Measurements from ENCODE around the gene TMEM219.
"Not testable (repeated sequence)": the region's sequence is repeated elsewhere in the genome, so short reads cannot be mapped to it uniquely, and the experiment has no call there.

The TMEM219 gene

GRCh38 chr16:30009990-30010843 lies 48.3 kb downstream of the TMEM219 start:
- no peak overlapping the region for H3K27ac ChIP-seq (ENCODE audit: low read depth, low read length)
- no peaks in the 10 kb centered on the region for H3K27me3 ChIP-seq (ENCODE audit: low read length)
- peak overlapping the region; percentile 50 for H3K4me2 ChIP-seq (ENCODE audit: low read depth, low read length, poor library complexity, severe bottlenecking)
- H3K4me3 ChIP-seq (ENCODE audit: insufficient read depth, low read length, poor library complexity, severe bottlenecking) = no peak overlapping the region
- H2AFZ ChIP-seq (ENCODE audit: low read depth, low read length, severe bottlenecking) = no peak overlapping the region
- no peaks in the 10 kb centered on the region for H4K20me1 ChIP-seq (ENCODE audit: low read depth, low read length)
- no peaks in the 10 kb centered on the region for H3K79me2 ChIP-seq (ENCODE audit: insufficient read depth, low read length)
- H3F3A ChIP-seq (ENCODE audit: insufficient read depth) = no peaks in the 10 kb centered on the region
- H3K9me2 ChIP-seq (replicated peaks; ENCODE audit: insufficient read depth, low read length) = no peaks in the 10 kb centered on the region
- TF ChIP-seq, protein P1, sequence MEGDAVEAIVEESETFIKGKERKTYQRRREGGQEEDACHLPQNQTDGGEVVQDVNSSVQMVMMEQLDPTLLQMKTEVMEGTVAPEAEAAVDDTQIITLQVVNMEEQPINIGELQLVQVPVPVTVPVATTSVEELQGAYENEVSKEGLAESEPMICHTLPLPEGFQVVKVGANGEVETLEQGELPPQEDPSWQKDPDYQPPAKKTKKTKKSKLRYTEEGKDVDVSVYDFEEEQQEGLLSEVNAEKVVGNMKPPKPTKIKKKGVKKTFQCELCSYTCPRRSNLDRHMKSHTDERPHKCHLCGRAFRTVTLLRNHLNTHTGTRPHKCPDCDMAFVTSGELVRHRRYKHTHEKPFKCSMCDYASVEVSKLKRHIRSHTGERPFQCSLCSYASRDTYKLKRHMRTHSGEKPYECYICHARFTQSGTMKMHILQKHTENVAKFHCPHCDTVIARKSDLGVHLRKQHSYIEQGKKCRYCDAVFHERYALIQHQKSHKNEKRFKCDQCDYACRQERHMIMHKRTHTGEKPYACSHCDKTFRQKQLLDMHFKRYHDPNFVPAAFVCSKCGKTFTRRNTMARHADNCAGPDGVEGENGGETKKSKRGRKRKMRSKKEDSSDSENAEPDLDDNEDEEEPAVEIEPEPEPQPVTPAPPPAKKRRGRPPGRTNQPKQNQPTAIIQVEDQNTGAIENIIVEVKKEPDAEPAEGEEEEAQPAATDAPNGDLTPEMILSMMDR (IDR thresholded peaks at IDR 0.05; ENCODE audit: insufficient read depth, low read length, poor library complexity, severe bottlenecking) = no peak
- TF ChIP-seq EZH2phosphoT487 (conservative IDR thresholded peaks at IDR 0.05; ENCODE audit: low read length) = no peak
- peak overlapping the region; percentile 14; the same call in 1 of the 2 replicates for H3K9ac ChIP-seq (ENCODE audit: low read length)
- no peaks in the 10 kb centered on the region for H3K9me3 ChIP-seq (ENCODE audit: insufficient read depth, low read length)
- H3K36me3 ChIP-seq (ENCODE audit: low read length) = no peaks in the 10 kb centered on the region

- Histone ChIP-seq H3K79me2 (ENCODE audit: insufficient read depth, low read length) (no peaks in the 10 kb centered on the region), H3K27me3 (ENCODE audit: low read length) (no peaks in the 10 kb centered on the region), H3K27ac (ENCODE audit: low read depth, low read length) (no peak within 1 kb of the TSS), H3K4me3 (ENCODE audit: insufficient read depth, low read length, poor library complexity, severe bottlenecking) (no peak within 1 kb of the TSS), H2AFZ (ENCODE audit: low read depth, low read length, severe bottlenecking) (no peak within 1 kb of the TSS), H3K36me3 (ENCODE audit: low read length) (no peaks in the 10 kb centered on the region), H3F3A (ENCODE audit: insufficient read depth) (no peaks in the 10 kb centered on the region), H3K4me2 (ENCODE audit: low read depth, low read length, poor library complexity, severe bottlenecking) (peak within 1 kb of the TSS; percentile 50), H3K9me3 (ENCODE audit: insufficient read depth, low read length) (no peaks in the 10 kb centered on the region), H3K9me2 (replicated peaks; ENCODE audit: insufficient read depth, low read length) (no peaks in the 10 kb centered on the region), H3K9ac (ENCODE audit: low read length) (peak within 1 kb of the TSS; percentile 14; the same call in 1 of the 2 replicates), H4K20me1 (ENCODE audit: low read depth, low read length) (no peaks in the 10 kb centered on the region)
- TF ChIP-seq EZH2phosphoT487 (conservative IDR thresholded peaks at IDR 0.05; ENCODE audit: low read length) = no peak
- TF ChIP-seq, protein P1 (IDR thresholded peaks at IDR 0.05; ENCODE audit: insufficient read depth, low read length, poor library complexity, severe bottlenecking) = no peak
Observed at GRCh38 chr16:30010844-30011713, 49.2 kb downstream of the TMEM219 start, which contains the start of gene DOC2A. Gene DOC2A (minus strand): TSS chr16:30011027. CDS start chr16:30010222, 805 bp downstream.

GRCh38 chr16:30011714-30012504 lies 50.0 kb downstream of the TMEM219 start:
- Histone ChIP-seq H2AFZ (ENCODE audit: low read depth, low read length, severe bottlenecking) (no peak overlapping the region), H3K79me2 (ENCODE audit: insufficient read depth, low read length) (no peaks in the 10 kb centered on the region), H3K9me3 (ENCODE audit: insufficient read depth, low read length) (no peaks in the 10 kb centered on the region), H3K36me3 (ENCODE audit: low read length) (no peaks in the 10 kb centered on the region), H3K9ac (ENCODE audit: low read length) (no peak overlapping the region), H3K9me2 (replicated peaks; ENCODE audit: insufficient read depth, low read length) (no peaks in the 10 kb centered on the region), H3K4me3 (ENCODE audit: insufficient read depth, low read length, poor library complexity, severe bottlenecking) (no peak overlapping the region), H3K27me3 (ENCODE audit: low read length) (no peaks in the 10 kb centered on the region), H4K20me1 (ENCODE audit: low read depth, low read length) (no peaks in the 10 kb centered on the region), H3K27ac (ENCODE audit: low read depth, low read length) (no peak overlapping the region), H3F3A (ENCODE audit: insufficient read depth) (no peaks in the 10 kb centered on the region), H3K4me2 (ENCODE audit: low read depth, low read length, poor library complexity, severe bottlenecking) (no peak overlapping the region)
- TF ChIP-seq, protein P1 (IDR thresholded peaks at IDR 0.05; ENCODE audit: insufficient read depth, low read length, poor library complexity, severe bottlenecking) = no peak
- no peak for TF ChIP-seq EZH2phosphoT487 (conservative IDR thresholded peaks at IDR 0.05; ENCODE audit: low read length)

DNA sequence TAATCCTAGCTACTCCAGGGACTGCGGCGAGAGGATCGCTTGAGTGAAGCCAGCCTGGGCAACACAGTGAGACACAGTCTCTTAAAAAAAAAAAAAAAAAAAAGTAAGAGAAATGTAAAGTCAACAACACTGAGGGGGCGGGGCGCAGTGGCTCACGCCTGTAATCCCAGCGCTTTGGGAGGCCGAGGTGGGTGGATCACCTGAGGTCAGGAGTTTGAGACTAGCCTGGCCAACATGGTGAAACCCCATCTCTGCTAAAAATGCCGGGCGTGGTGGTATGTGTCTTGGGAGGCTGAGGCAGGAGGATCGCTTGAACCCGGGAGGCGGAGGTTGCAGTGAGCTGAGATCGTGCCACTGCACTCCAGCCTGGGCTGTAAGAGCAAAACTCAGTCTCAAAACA lies 50.7 kb downstream of the TMEM219 start:
- H3K9me2 ChIP-seq (replicated peaks; ENCODE audit: insufficient read depth, low read length); H3K4me2 ChIP-seq (ENCODE audit: low read depth, low read length, poor library complexity, severe bottlenecking); H4K20me1 ChIP-seq (ENCODE audit: low read depth, low read length); H3K79me2 ChIP-seq (ENCODE audit: insufficient read depth, low read length); H3K9me3 ChIP-seq (ENCODE audit: insufficient read depth, low read length); H2AFZ ChIP-seq (ENCODE audit: low read depth, low read length, severe bottlenecking); H3K27ac ChIP-seq (ENCODE audit: low read depth, low read length); H3K9ac ChIP-seq (ENCODE audit: low read length); H3K36me3 ChIP-seq (ENCODE audit: low read length); H3K27me3 ChIP-seq (ENCODE audit: low read length); H3F3A ChIP-seq (ENCODE audit: insufficient read depth); H3K4me3 ChIP-seq (ENCODE audit: insufficient read depth, low read length, poor library complexity, severe bottlenecking): not testable (repeated sequence)

- H2AFZ ChIP-seq (ENCODE audit: low read depth, low read length, severe bottlenecking); H3K9me3 ChIP-seq (ENCODE audit: insufficient read depth, low read length); H3K79me2 ChIP-seq (ENCODE audit: insufficient read depth, low read length); H3K9me2 ChIP-seq (replicated peaks; ENCODE audit: insufficient read depth, low read length); H3K9ac ChIP-seq (ENCODE audit: low read length); H3K4me2 ChIP-seq (ENCODE audit: low read depth, low read length, poor library complexity, severe bottlenecking); H4K20me1 ChIP-seq (ENCODE audit: low read depth, low read length); H3K36me3 ChIP-seq (ENCODE audit: low read length); H3K4me3 ChIP-seq (ENCODE audit: insufficient read depth, low read length, poor library complexity, severe bottlenecking); H3F3A ChIP-seq (ENCODE audit: insufficient read depth); H3K27ac ChIP-seq (ENCODE audit: low read depth, low read length); H3K27me3 ChIP-seq (ENCODE audit: low read length): not testable (repeated sequence)
Observed at GRCh38 chr16:30015450-30015849, 53.6 kb downstream of the TMEM219 start.
